Breast epithelium (tissue), 3 donors: ENCODE results near the gene MT1F.

Source experiments
- POLR2AphosphoS5 ChIP-seq, 3 donors: sonication (generic); formaldehyde crosslinking; IDR thresholded peaks; one replicate each; pipeline ENCODE4 v1.6.1; 2017; ENCODE audit warnings: antibody characterized with exemption in 3 of 3
- TF ChIP-seq, protein P1 (sequence below), 3 donors: fragments of 450-650 bp; IDR thresholded peaks; one replicate each; pipeline ENCODE4 v1.5.1; 2016 to 2017; ENCODE audit warnings: antibody characterized with exemption in 3 of 3, mild to moderate bottlenecking in 3 of 3, moderate library complexity in 3 of 3

DNA sequence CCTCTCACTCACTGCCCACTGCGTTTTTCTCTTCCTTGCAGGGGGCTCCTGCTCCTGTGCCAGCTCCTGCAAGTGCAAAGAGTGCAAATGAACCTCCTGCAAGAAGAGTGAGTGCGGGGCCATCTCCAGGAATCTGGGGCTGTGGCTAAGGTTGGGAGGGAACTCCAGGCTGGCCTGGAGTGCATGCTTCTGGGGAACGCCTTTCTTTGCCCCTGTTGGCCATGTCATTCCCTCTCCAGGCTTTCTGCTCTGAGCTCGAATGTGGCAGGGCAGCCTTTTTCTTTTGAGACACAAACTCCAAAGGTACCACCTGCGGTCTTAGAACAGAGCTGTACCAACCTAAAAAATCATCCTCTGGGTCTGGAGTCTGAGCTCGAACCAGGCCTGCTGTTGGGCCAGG is 39.6 kb upstream of the MT1F start:
- TF ChIP-seq, protein P1, sequence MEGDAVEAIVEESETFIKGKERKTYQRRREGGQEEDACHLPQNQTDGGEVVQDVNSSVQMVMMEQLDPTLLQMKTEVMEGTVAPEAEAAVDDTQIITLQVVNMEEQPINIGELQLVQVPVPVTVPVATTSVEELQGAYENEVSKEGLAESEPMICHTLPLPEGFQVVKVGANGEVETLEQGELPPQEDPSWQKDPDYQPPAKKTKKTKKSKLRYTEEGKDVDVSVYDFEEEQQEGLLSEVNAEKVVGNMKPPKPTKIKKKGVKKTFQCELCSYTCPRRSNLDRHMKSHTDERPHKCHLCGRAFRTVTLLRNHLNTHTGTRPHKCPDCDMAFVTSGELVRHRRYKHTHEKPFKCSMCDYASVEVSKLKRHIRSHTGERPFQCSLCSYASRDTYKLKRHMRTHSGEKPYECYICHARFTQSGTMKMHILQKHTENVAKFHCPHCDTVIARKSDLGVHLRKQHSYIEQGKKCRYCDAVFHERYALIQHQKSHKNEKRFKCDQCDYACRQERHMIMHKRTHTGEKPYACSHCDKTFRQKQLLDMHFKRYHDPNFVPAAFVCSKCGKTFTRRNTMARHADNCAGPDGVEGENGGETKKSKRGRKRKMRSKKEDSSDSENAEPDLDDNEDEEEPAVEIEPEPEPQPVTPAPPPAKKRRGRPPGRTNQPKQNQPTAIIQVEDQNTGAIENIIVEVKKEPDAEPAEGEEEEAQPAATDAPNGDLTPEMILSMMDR (IDR thresholded peaks at IDR 0.05): no peak
- no peak for TF ChIP-seq POLR2AphosphoS5 (IDR thresholded peaks at IDR 0.05)
